Measurements from ENCODE around the gene NETO2.

DNA sequence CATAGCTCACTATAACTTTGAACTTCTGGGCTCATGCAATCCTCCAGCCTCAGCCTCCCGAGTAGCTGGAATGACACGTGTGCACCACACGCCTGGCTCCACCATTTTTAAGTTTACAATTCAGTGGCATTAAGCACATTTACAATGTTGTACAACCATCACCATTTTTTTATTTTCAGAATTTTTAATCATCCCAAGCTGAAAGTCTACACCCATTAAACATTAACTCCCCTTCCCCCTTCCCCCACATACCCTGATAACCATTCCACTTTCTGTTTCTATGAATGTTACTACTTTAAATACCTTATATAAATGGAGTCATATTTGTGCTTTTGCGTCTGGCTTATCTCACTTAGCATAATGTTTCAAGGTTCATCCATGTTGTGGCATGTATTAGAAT lies 18.0 kb downstream of the NETO2 start:
- TF ChIP-seq, protein P1, sequence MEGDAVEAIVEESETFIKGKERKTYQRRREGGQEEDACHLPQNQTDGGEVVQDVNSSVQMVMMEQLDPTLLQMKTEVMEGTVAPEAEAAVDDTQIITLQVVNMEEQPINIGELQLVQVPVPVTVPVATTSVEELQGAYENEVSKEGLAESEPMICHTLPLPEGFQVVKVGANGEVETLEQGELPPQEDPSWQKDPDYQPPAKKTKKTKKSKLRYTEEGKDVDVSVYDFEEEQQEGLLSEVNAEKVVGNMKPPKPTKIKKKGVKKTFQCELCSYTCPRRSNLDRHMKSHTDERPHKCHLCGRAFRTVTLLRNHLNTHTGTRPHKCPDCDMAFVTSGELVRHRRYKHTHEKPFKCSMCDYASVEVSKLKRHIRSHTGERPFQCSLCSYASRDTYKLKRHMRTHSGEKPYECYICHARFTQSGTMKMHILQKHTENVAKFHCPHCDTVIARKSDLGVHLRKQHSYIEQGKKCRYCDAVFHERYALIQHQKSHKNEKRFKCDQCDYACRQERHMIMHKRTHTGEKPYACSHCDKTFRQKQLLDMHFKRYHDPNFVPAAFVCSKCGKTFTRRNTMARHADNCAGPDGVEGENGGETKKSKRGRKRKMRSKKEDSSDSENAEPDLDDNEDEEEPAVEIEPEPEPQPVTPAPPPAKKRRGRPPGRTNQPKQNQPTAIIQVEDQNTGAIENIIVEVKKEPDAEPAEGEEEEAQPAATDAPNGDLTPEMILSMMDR (IDR thresholded peaks at IDR 0.05), result no peak
- TF ChIP-seq, protein P2, sequence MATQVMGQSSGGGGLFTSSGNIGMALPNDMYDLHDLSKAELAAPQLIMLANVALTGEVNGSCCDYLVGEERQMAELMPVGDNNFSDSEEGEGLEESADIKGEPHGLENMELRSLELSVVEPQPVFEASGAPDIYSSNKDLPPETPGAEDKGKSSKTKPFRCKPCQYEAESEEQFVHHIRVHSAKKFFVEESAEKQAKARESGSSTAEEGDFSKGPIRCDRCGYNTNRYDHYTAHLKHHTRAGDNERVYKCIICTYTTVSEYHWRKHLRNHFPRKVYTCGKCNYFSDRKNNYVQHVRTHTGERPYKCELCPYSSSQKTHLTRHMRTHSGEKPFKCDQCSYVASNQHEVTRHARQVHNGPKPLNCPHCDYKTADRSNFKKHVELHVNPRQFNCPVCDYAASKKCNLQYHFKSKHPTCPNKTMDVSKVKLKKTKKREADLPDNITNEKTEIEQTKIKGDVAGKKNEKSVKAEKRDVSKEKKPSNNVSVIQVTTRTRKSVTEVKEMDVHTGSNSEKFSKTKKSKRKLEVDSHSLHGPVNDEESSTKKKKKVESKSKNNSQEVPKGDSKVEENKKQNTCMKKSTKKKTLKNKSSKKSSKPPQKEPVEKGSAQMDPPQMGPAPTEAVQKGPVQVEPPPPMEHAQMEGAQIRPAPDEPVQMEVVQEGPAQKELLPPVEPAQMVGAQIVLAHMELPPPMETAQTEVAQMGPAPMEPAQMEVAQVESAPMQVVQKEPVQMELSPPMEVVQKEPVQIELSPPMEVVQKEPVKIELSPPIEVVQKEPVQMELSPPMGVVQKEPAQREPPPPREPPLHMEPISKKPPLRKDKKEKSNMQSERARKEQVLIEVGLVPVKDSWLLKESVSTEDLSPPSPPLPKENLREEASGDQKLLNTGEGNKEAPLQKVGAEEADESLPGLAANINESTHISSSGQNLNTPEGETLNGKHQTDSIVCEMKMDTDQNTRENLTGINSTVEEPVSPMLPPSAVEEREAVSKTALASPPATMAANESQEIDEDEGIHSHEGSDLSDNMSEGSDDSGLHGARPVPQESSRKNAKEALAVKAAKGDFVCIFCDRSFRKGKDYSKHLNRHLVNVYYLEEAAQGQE (IDR thresholded peaks at IDR 0.05; ENCODE audit: insufficient read depth in 1 of 2, low read depth in 2 of 2, low read length in 1 of 2), result no peak
